Effector memory CD4-positive, alpha-beta T cell (primary cell): ENCODE data around the gene DTX1.

Source experiments
- DNase-seq, 3 donors: peaks; one replicate each; pipeline ENCODE4 v3.0.0-alpha.2; 2020
- H3K27ac ChIP-seq: 2 replicates; pipeline ENCODE4 v1.7.0; 2013; ENCODE audit warnings: mild to moderate bottlenecking, low read length, moderate library complexity; ENCODE audit not compliant: insufficient read depth, poor library complexity, severe bottlenecking
- H3K27me3 ChIP-seq: replicated peaks from 2 replicates; pipeline ENCODE4 v1.7.0; 2013; ENCODE audit warnings: mild to moderate bottlenecking, low read length; ENCODE audit not compliant: insufficient read depth, control insufficient read depth, poor library complexity, severe bottlenecking
- H3K36me3 ChIP-seq: 2 replicates; pipeline ENCODE4 v1.7.0; 2013; ENCODE audit warnings: mild to moderate bottlenecking, low read length, moderate library complexity; ENCODE audit not compliant: control insufficient read depth, insufficient read depth
- H3K4me1 ChIP-seq: 2 replicates; pipeline ENCODE4 v1.7.0; 2013; ENCODE audit warnings: low read length, mild to moderate bottlenecking; ENCODE audit not compliant: control insufficient read depth, insufficient read depth, poor library complexity, severe bottlenecking
- H3K4me3 ChIP-seq: 2 replicates; pipeline ENCODE4 v1.7.0; 2013; ENCODE audit warnings: low read length, low read depth, mild to moderate bottlenecking; ENCODE audit not compliant: insufficient read depth, poor library complexity, severe bottlenecking
- H3K9me3 ChIP-seq: 2 replicates; pipeline ENCODE4 v1.7.0; 2013; ENCODE audit warnings: mild to moderate bottlenecking, low read length, moderate library complexity; ENCODE audit not compliant: control insufficient read depth
- total RNA-seq, 3 donors: gene quantifications; one replicate each; lab custom pipeline; 2026; lab: John Stamatoyannopoulos, UW

The DTX1 gene
- total RNA-seq: 3.7 to 14.7 (median 13.7) reads per million in 3 donors

GRCh38 chr12:113056631-113057488, at the start of gene DTX1:
Gene DTX1 (plus strand): TSS chr12:113056730. CDS start chr12:113058193, 1,463 bp downstream.
- Histone ChIP-seq H3K9me3 (no peaks in the 10 kb centered on the region), H3K4me3 (peak within 1 kb of the TSS; percentile 80), H3K27ac (peak within 1 kb of the TSS; percentile 59), H3K27me3 (no peaks in the 10 kb centered on the region), H3K36me3 (no peaks in the 10 kb centered on the region), H3K4me1 (peaks cover 22% of the 10 kb centered on the region)
- peak in 2 of 3 donors; percentile 6 to 13 for DNase-seq

- H3K27me3 ChIP-seq: no peaks in the 10 kb centered on the region
- DNase-seq: no peak
- H3K27ac ChIP-seq: no peak overlapping the region
- H3K9me3 ChIP-seq: peaks cover 13% of the 10 kb centered on the region
- peaks cover 94% of the 10 kb centered on the region for H3K36me3 ChIP-seq
- no peaks in the 10 kb centered on the region for H3K4me1 ChIP-seq
- H3K4me3 ChIP-seq: no peak overlapping the region
Observed at GRCh38 chr12:113007166-113007565, 49.4 kb upstream of the DTX1 start.

- no peak for DNase-seq
- peaks cover 13% of the 10 kb centered on the region for H3K9me3 ChIP-seq
- no peaks in the 10 kb centered on the region for H3K27me3 ChIP-seq
Observed at GRCh38 chr12:113010701-113011100, 45.8 kb upstream of the DTX1 start.

GRCh38 chr12:113014565-113014964, 42.0 kb upstream of the DTX1 start:
- H3K27ac ChIP-seq: no peak overlapping the region
- no peaks in the 10 kb centered on the region for H3K27me3 ChIP-seq
- no peak overlapping the region for H3K4me3 ChIP-seq
- H3K36me3 ChIP-seq: peaks cover 23% of the 10 kb centered on the region
- H3K9me3 ChIP-seq: peaks cover 13% of the 10 kb centered on the region
- H3K4me1 ChIP-seq: no peaks in the 10 kb centered on the region
- no peak for DNase-seq

More at GRCh38 chr12:113010701-113011100, 45.8 kb upstream of the DTX1 start:
- H3K36me3 ChIP-seq: peaks cover 60% of the 10 kb centered on the region
- H3K27ac ChIP-seq: no peak overlapping the region
- no peak overlapping the region for H3K4me3 ChIP-seq
- H3K4me1 ChIP-seq: no peaks in the 10 kb centered on the region

GRCh38 chr12:113016796-113017195, 39.7 kb upstream of the DTX1 start:
- DNase-seq: no peak
- H3K27me3 ChIP-seq: no peaks in the 10 kb centered on the region
- H3K9me3 ChIP-seq: no peaks in the 10 kb centered on the region
- no peaks in the 10 kb centered on the region for H3K4me1 ChIP-seq
- no peak overlapping the region for H3K27ac ChIP-seq
- no peak overlapping the region for H3K4me3 ChIP-seq
- H3K36me3 ChIP-seq: peaks cover under 1% of the 10 kb centered on the region

- Histone ChIP-seq H3K27me3 (no peaks in the 10 kb centered on the region), H3K4me1 (no peaks in the 10 kb centered on the region), H3K36me3 (no peaks in the 10 kb centered on the region), H3K4me3 (no peak overlapping the region), H3K9me3 (no peaks in the 10 kb centered on the region), H3K27ac (no peak overlapping the region)
- no peak for DNase-seq
Observed at GRCh38 chr12:113019025-113019424, 37.5 kb upstream of the DTX1 start.

- no peaks in the 10 kb centered on the region for H3K27me3 ChIP-seq
- H3K9me3 ChIP-seq: no peaks in the 10 kb centered on the region
- no peak overlapping the region for H3K27ac ChIP-seq
- no peak overlapping the region for H3K4me3 ChIP-seq
- DNase-seq: no peak
- no peaks in the 10 kb centered on the region for H3K4me1 ChIP-seq
- H3K36me3 ChIP-seq: no peaks in the 10 kb centered on the region
Observed at GRCh38 chr12:113021500-113021899, 35.0 kb upstream of the DTX1 start.

- Histone ChIP-seq H3K36me3 (no peaks in the 10 kb centered on the region), H3K27me3 (no peaks in the 10 kb centered on the region), H3K27ac (no peak overlapping the region), H3K4me3 (no peak overlapping the region), H3K9me3 (no peaks in the 10 kb centered on the region), H3K4me1 (no peaks in the 10 kb centered on the region)
- DNase-seq: no peak
Observed at GRCh38 chr12:113022563-113023297, 33.8 kb upstream of the DTX1 start.

GRCh38 chr12:113027726-113028125, 28.8 kb upstream of the DTX1 start:
- Histone ChIP-seq H3K4me3 (no peak overlapping the region), H3K36me3 (no peaks in the 10 kb centered on the region)
- no peak for DNase-seq

More at GRCh38 chr12:113027726-113028125, 28.8 kb upstream of the DTX1 start:
- Histone ChIP-seq H3K27me3 (no peaks in the 10 kb centered on the region), H3K27ac (no peak overlapping the region), H3K4me1 (no peaks in the 10 kb centered on the region), H3K9me3 (no peaks in the 10 kb centered on the region)
